OCI-LY3 (cell line): ENCODE measurements around the gene RAB40A.

Experiments used
- EZH2phosphoT487 ChIP-seq: fragments of 200-600 bp; shearing (Covaris generic); IDR thresholded peaks from 2 replicates; pipeline ENCODE4 v1.6.1; 2018; ENCODE audit warnings: antibody characterized with exemption, mixed run types, low read depth
- TF ChIP-seq, protein P1 (sequence below): fragments of 200-600, 300-600 bp; sonication (generic); IDR thresholded peaks from 2 replicates; pipeline ENCODE4 v1.5.1; 2014; ENCODE audit warnings: antibody characterized with exemption, low read length, low read depth

DNA sequence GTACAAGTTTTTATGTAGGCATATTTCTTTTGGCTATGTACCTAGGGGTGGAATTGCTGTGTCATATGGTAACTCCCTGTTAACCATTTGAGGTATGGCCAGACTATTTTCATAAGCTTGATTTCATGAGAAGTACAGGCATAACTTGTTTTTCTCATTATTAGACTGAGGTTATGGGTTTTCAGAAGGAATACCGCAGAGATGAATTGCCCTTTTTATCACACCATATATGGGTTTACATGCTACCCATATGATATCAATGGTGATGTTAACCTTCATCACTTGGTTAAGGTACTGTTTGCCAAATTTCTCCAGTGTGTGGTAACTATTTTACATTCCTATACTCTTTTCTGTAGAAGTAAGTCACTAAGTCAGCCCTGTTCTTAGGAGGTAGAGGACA lies 23.5 kb downstream of the RAB40A start:
- TF ChIP-seq, protein P1, sequence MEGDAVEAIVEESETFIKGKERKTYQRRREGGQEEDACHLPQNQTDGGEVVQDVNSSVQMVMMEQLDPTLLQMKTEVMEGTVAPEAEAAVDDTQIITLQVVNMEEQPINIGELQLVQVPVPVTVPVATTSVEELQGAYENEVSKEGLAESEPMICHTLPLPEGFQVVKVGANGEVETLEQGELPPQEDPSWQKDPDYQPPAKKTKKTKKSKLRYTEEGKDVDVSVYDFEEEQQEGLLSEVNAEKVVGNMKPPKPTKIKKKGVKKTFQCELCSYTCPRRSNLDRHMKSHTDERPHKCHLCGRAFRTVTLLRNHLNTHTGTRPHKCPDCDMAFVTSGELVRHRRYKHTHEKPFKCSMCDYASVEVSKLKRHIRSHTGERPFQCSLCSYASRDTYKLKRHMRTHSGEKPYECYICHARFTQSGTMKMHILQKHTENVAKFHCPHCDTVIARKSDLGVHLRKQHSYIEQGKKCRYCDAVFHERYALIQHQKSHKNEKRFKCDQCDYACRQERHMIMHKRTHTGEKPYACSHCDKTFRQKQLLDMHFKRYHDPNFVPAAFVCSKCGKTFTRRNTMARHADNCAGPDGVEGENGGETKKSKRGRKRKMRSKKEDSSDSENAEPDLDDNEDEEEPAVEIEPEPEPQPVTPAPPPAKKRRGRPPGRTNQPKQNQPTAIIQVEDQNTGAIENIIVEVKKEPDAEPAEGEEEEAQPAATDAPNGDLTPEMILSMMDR: no peak
- no peak for TF ChIP-seq EZH2phosphoT487
